Measurements from ENCODE around the gene ST6GAL2.

ST6GAL2 gene

GRCh38 chr2:106825161-106825560, 60.8 kb downstream of the ST6GAL2 start:
- no peak for DNase-seq

GRCh38 chr2:106816974-106817373, 69.0 kb downstream of the ST6GAL2 start:
- DNase-seq = no peak

GRCh38 chr2:106812841-106813240, 73.1 kb downstream of the ST6GAL2 start:
- DNase-seq = no peak

GRCh38 chr2:106812383-106812782, 73.6 kb downstream of the ST6GAL2 start:
- no peak for DNase-seq

- DNase-seq = no peak
Observed at GRCh38 chr2:106805716-106806115, 80.3 kb downstream of the ST6GAL2 start.

GRCh38 chr2:106804161-106804560, 81.8 kb downstream of the ST6GAL2 start:
- no peak for DNase-seq

- no peak for DNase-seq
Observed at GRCh38 chr2:106800976-106801655, 84.9 kb downstream of the ST6GAL2 start.

GRCh38 chr2:106800180-106800579, 85.8 kb downstream of the ST6GAL2 start:
- DNase-seq = no peak

GRCh38 chr2:106798826-106799552, 87.0 kb downstream of the ST6GAL2 start:
- DNase-seq = no peak

GRCh38 chr2:106797494-106797893, 88.5 kb downstream of the ST6GAL2 start:
- DNase-seq = no peak

GRCh38 chr2:106792671-106793070, 93.3 kb downstream of the ST6GAL2 start:
- DNase-seq = no peak

- DNase-seq = no peak
Observed at GRCh38 chr2:106789185-106789584, 96.8 kb downstream of the ST6GAL2 start.

- DNase-seq = no peak
Observed at GRCh38 chr2:106782681-106783080, 103.3 kb downstream of the ST6GAL2 start.

GRCh38 chr2:106781196-106781595, 104.8 kb downstream of the ST6GAL2 start:
- DNase-seq = no peak

GRCh38 chr2:106771811-106772210, 114.2 kb downstream of the ST6GAL2 start:
- DNase-seq = no peak

GRCh38 chr2:106770986-106771385, 115.0 kb downstream of the ST6GAL2 start:
- DNase-seq = no peak

GRCh38 chr2:106764614-106765013, 121.4 kb downstream of the ST6GAL2 start:
- DNase-seq = no peak

- no peak for DNase-seq
Observed at GRCh38 chr2:106759966-106760365, 126.0 kb downstream of the ST6GAL2 start.

- no peak for DNase-seq
Observed at GRCh38 chr2:106758901-106759497, 127.0 kb downstream of the ST6GAL2 start.

All from activated CD4-positive, alpha-beta T cell treated with anti-CD3 and anti-CD28 coated beads for 48 hours (primary cell).